Measurements from ENCODE around the gene MYPOP.
"Not testable (repeated sequence)": the region's sequence is repeated elsewhere in the genome, so short reads cannot be mapped to it uniquely, and the experiment has no call there.

MYPOP gene

DNA sequence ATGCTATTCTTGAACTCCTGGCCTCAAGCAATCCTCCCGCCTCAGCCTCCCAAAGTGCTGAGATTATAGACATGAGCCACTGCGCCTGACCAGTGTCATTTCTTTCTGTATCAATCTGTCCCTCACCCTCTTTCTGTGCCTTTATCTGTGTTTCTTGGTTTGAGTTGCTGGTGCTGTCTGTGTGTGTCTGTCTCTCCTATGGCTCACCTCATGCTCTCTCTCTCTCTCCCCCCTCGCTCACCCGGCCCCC is 26.3 kb downstream of the MYPOP start:
- TF ChIP-seq, protein P1, sequence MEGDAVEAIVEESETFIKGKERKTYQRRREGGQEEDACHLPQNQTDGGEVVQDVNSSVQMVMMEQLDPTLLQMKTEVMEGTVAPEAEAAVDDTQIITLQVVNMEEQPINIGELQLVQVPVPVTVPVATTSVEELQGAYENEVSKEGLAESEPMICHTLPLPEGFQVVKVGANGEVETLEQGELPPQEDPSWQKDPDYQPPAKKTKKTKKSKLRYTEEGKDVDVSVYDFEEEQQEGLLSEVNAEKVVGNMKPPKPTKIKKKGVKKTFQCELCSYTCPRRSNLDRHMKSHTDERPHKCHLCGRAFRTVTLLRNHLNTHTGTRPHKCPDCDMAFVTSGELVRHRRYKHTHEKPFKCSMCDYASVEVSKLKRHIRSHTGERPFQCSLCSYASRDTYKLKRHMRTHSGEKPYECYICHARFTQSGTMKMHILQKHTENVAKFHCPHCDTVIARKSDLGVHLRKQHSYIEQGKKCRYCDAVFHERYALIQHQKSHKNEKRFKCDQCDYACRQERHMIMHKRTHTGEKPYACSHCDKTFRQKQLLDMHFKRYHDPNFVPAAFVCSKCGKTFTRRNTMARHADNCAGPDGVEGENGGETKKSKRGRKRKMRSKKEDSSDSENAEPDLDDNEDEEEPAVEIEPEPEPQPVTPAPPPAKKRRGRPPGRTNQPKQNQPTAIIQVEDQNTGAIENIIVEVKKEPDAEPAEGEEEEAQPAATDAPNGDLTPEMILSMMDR (IDR thresholded peaks at IDR 0.05), result no peak
- Histone ChIP-seq H3K36me3 (no peaks in the 10 kb centered on the region), H3K4me3 (ENCODE audit: low read depth in 1 of 2, low read length in 1 of 2) (no peak overlapping the region), H3K27ac (no peak overlapping the region), H3K4me1 (ENCODE audit: control insufficient read depth in 1 of 2, insufficient read depth in 1 of 2, low read depth in 1 of 2, low read length in 1 of 2) (no peaks in the 10 kb centered on the region), H3K9me3 (no peaks in the 10 kb centered on the region), H3K27me3 (peaks cover 89% of the 10 kb centered on the region)

DNA sequence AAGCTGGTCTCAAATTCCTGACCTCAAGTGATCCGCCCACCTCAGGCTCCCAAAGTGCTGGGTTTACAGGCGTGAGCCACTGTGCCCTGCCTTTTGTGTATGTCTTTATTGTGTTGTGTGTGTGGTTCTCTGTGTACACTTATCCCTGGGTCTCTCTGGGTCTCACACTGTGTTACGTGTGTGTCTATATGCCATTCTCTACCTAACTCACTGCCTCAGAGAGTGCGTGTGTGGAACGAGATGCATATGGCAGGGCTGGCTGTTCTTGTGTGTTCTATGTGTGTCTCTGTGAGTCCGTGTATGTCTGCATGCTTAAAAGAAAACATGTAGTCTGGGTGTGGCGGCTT is 27.8 kb downstream of the MYPOP start:
- H3K4me3 ChIP-seq (ENCODE audit: low read depth in 1 of 2, low read length in 1 of 2), result no peak overlapping the region
- no peak overlapping the region for H3K27ac ChIP-seq
- H3K36me3 ChIP-seq, result no peaks in the 10 kb centered on the region
- H3K9me3 ChIP-seq, result no peaks in the 10 kb centered on the region
- no peaks in the 10 kb centered on the region for H3K4me1 ChIP-seq (ENCODE audit: control insufficient read depth in 1 of 2, insufficient read depth in 1 of 2, low read depth in 1 of 2, low read length in 1 of 2)
- H3K27me3 ChIP-seq, result peaks cover 76% of the 10 kb centered on the region
- TF ChIP-seq, protein P1 (IDR thresholded peaks at IDR 0.05), result no peak

DNA sequence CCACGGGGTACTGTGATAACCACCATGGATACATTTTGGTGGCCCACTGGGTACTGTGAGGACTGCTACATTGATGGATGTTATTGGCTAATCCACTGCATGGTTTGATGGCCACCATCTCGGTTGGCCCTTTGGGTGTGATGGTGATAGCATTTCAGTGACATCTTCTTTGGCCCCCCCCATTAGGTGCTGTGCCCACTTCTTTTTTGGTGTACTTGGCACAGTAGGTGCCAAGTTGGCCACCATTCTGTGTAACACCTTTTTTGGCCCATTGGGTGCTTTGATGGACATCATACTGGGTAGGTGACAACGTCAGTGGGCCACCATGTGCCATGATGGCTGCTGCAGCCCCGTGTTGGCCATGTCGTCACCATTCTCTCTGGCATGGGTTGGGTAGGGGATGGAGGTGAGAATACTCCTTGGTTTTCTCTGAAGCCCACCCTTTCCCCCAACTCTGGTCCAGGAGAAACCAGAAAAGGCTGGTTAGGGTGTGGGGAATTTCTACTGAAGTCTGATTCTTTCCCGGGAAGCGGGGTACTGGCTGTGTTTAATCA is 29.1 kb downstream of the MYPOP start:
- no peaks in the 10 kb centered on the region for H3K9me3 ChIP-seq
- H3K36me3 ChIP-seq, result no peaks in the 10 kb centered on the region
- TF ChIP-seq, protein P1 (IDR thresholded peaks at IDR 0.05), result no peak
- H3K4me3 ChIP-seq (ENCODE audit: low read depth in 1 of 2, low read length in 1 of 2), result no peak overlapping the region
- H3K27ac ChIP-seq, result no peak overlapping the region
- H3K4me1 ChIP-seq (ENCODE audit: control insufficient read depth in 1 of 2, insufficient read depth in 1 of 2, low read depth in 1 of 2, low read length in 1 of 2), result no peaks in the 10 kb centered on the region
- H3K27me3 ChIP-seq, result peaks cover 74% of the 10 kb centered on the region

DNA sequence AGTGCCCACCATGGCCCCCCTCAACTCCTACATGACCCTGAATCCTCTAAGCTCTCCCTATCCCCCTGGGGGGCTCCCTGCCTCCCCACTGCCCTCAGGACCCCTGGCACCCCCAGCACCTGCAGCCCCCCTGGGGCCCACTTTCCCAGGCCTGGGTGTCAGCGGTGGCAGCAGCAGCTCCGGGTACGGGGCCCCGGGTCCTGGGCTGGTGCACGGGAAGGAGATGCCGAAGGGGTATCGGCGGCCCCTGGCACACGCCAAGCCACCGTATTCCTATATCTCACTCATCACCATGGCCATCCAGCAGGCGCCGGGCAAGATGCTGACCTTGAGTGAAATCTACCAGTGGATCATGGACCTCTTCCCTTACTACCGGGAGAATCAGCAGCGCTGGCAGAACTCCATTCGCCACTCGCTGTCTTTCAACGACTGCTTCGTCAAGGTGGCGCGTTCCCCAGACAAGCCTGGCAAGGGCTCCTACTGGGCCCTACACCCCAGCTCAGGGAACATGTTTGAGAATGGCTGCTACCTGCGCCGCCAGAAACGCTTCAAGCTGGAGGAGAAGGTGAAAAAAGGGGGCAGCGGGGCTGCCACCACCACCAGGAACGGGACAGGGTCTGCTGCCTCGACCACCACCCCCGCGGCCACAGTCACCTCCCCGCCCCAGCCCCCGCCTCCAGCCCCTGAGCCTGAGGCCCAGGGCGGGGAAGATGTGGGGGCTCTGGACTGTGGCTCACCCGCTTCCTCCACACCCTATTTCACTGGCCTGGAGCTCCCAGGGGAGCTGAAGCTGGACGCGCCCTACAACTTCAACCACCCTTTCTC is 30.1 kb downstream of the MYPOP start:
- no peaks in the 10 kb centered on the region for H3K36me3 ChIP-seq
- H3K4me1 ChIP-seq (ENCODE audit: control insufficient read depth in 1 of 2, insufficient read depth in 1 of 2, low read depth in 1 of 2, low read length in 1 of 2), result no peaks in the 10 kb centered on the region
- no peak overlapping the region for H3K27ac ChIP-seq
- no peaks in the 10 kb centered on the region for H3K9me3 ChIP-seq
- H3K4me3 ChIP-seq (ENCODE audit: low read depth in 1 of 2, low read length in 1 of 2), result no peak overlapping the region
- TF ChIP-seq, protein P1 (IDR thresholded peaks at IDR 0.05), result no peak
- peaks cover 72% of the 10 kb centered on the region for H3K27me3 ChIP-seq

DNA sequence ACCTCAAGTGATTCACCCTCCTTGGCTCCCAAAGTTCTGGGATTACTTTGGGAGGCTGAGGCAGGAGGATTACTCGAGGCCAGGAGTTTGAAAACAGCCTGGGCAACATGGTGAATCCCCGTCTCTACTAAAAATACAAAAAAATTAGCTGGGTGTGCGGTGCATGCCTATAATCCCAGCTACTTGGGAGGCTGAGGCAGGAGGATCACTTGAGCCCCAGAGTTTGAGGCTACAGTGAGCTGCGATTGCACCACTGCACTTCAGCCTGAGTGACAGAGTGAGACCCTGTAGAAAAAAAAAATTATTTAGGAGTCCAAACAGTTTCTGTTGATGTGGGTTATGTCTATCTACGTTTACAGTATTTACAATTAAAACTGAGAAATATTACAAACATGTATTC is 31.6 kb downstream of the MYPOP start:
- no peaks in the 10 kb centered on the region for H3K36me3 ChIP-seq
- TF ChIP-seq, protein P1 (IDR thresholded peaks at IDR 0.05), result no peak
- peaks cover 72% of the 10 kb centered on the region for H3K27me3 ChIP-seq
- no peak overlapping the region for H3K4me3 ChIP-seq (ENCODE audit: low read depth in 1 of 2, low read length in 1 of 2)
- no peaks in the 10 kb centered on the region for H3K9me3 ChIP-seq
- no peak overlapping the region for H3K27ac ChIP-seq
- H3K4me1 ChIP-seq (ENCODE audit: control insufficient read depth in 1 of 2, insufficient read depth in 1 of 2, low read depth in 1 of 2, low read length in 1 of 2), result no peaks in the 10 kb centered on the region

DNA sequence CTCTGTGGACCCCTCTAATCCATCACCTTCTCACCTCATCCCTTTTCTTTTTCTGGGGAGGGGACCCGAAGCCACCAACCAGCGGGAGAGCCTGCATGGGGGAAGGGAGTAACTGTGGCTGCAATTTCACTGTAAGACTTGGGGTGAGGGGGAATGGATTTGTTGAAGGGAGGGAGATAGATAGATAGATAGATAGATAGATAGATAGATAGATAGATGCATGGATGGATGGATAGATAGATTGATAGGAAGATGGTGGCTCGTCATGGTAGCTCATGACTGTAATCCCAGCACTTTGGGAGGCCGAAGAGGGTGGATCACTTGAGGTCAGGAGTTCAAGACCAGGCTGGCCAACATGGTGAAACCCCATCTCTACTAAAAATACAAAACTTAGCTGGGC is 35.2 kb downstream of the MYPOP start:
- not testable (repeated sequence) for H3K36me3 ChIP-seq; H3K4me3 ChIP-seq (ENCODE audit: low read depth in 1 of 2, low read length in 1 of 2); H3K9me3 ChIP-seq; H3K27ac ChIP-seq
- H3K4me1 ChIP-seq (ENCODE audit: control insufficient read depth in 1 of 2, insufficient read depth in 1 of 2, low read depth in 1 of 2, low read length in 1 of 2), result peaks cover 13 to 18% of the 10 kb centered on the region in 2 experiments
- peaks cover 63% of the 10 kb centered on the region for H3K27me3 ChIP-seq

Data from neutrophil (primary cell).